ENCODE measurements around the gene TEN1.

GRCh38 chr17:75995385-75995925 lies 16.4 kb downstream of the TEN1 start:
- no peak for TF ChIP-seq REST (IDR thresholded peaks at IDR 0.05; ENCODE audit: insufficient read depth in 1 of 2, low read depth in 2 of 2, low read length in 2 of 2)
- no peak for TF ChIP-seq POLR2AphosphoS5 (IDR thresholded peaks at IDR 0.05; ENCODE audit: low read depth, low read length)
- no peak for TF ChIP-seq FOXP2 (optimal IDR thresholded peaks at IDR 0.05; ENCODE audit: borderline replicate concordance, extremely low read depth, extremely low read length, insufficient read depth)

All from PFSK-1 (cell line).